ENCODE data around the gene ZNF724.

DNA sequence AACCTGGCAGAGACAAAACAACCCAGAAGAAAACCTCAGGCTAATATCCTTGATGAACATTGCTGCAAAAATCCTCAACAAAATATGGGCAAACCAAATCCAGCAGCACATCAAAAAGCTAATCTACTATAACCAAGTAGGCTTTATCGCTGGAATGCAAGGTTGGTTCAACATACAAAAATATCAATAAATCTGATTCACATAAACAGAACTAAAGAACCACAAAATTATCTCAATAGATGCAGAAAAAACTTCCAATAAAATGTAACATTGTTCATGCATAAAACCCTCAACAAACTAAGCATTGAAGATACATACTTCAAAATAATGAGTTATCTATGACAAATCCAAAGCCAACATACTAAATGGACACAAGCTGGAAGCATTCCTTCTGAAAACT, 8.8 kb downstream of the ZNF724 start:
- TF ChIP-seq, protein P1, sequence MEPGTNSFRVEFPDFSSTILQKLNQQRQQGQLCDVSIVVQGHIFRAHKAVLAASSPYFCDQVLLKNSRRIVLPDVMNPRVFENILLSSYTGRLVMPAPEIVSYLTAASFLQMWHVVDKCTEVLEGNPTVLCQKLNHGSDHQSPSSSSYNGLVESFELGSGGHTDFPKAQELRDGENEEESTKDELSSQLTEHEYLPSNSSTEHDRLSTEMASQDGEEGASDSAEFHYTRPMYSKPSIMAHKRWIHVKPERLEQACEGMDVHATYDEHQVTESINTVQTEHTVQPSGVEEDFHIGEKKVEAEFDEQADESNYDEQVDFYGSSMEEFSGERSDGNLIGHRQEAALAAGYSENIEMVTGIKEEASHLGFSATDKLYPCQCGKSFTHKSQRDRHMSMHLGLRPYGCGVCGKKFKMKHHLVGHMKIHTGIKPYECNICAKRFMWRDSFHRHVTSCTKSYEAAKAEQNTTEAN (CRISPR knock-in tag; conservative IDR thresholded peaks at IDR 0.05): no peak
- TF ChIP-seq ZNF138 (CRISPR knock-in tag; IDR thresholded peaks at IDR 0.05; ENCODE audit: low read depth) (no peak), ZNF263 (CRISPR knock-in tag; IDR thresholded peaks at IDR 0.05) (no peak), ZBTB38 (CRISPR knock-in tag; IDR thresholded peaks at IDR 0.05) (no peak), NR3C1 (CRISPR knock-in tag; IDR thresholded peaks at IDR 0.05) (no peak), TCF12 (IDR thresholded peaks at IDR 0.05) (no peak), TCF12 (CRISPR knock-in tag; IDR thresholded peaks at IDR 0.05) (no peak), PAWR (CRISPR knock-in tag; IDR thresholded peaks at IDR 0.05; ENCODE audit: borderline replicate concordance) (no peak), SMARCE1 (IDR thresholded peaks at IDR 0.05; ENCODE audit: borderline replicate concordance) (no peak), EZH2 (conservative IDR thresholded peaks at IDR 0.05; ENCODE audit: low read depth, low read length) (no peak), TP53 (CRISPR knock-in tag; conservative IDR thresholded peaks at IDR 0.05) (no peak)
- TF ChIP-seq, protein P2, sequence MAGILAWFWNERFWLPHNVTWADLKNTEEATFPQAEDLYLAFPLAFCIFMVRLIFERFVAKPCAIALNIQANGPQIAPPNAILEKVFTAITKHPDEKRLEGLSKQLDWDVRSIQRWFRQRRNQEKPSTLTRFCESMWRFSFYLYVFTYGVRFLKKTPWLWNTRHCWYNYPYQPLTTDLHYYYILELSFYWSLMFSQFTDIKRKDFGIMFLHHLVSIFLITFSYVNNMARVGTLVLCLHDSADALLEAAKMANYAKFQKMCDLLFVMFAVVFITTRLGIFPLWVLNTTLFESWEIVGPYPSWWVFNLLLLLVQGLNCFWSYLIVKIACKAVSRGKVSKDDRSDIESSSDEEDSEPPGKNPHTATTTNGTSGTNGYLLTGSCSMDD (CRISPR knock-in tag; IDR thresholded peaks at IDR 0.05): no peak
- TF ChIP-seq, protein P3, sequence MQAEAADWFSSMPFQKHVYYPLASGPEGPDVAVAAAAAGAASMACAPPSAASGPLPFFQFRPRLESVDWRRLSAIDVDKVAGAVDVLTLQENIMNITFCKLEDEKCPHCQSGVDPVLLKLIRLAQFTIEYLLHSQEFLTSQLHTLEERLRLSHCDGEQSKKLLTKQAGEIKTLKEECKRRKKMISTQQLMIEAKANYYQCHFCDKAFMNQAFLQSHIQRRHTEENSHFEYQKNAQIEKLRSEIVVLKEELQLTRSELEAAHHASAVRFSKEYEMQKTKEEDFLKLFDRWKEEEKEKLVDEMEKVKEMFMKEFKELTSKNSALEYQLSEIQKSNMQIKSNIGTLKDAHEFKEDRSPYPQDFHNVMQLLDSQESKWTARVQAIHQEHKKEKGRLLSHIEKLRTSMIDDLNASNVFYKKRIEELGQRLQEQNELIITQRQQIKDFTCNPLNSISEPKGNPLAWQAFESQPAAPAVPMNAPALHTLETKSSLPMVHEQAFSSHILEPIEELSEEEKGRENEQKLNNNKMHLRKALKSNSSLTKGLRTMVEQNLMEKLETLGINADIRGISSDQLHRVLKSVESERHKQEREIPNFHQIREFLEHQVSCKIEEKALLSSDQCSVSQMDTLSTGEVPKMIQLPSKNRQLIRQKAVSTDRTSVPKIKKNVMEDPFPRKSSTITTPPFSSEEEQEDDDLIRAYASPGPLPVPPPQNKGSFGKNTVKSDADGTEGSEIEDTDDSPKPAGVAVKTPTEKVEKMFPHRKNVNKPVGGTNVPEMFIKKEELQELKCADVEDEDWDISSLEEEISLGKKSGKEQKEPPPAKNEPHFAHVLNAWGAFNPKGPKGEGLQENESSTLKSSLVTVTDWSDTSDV (CRISPR knock-in tag; IDR thresholded peaks at IDR 0.05): no peak
- TF ChIP-seq, protein P4, sequence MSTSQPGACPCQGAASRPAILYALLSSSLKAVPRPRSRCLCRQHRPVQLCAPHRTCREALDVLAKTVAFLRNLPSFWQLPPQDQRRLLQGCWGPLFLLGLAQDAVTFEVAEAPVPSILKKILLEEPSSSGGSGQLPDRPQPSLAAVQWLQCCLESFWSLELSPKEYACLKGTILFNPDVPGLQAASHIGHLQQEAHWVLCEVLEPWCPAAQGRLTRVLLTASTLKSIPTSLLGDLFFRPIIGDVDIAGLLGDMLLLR (CRISPR knock-in tag; IDR thresholded peaks at IDR 0.05): no peak
